ENCODE results near the gene GMDS. TPM values are rescaled to one million over a fixed set of nuclear protein-coding genes. Genes with fewer than 3 reads are reported as not detected.

The GMDS gene
- total RNA-seq, 1 donor from 2014 or later: 27.0 TPM

- no peak for DNase-seq (ENCODE audit: low read depth)
- Histone ChIP-seq H3K4me3 (ENCODE audit: low read depth, low read length) (no peak overlapping the region), H3K27me3 (ENCODE audit: control insufficient read depth, insufficient read depth, low read length) (no peaks in the 10 kb centered on the region)
These were observed 284.8 kb downstream of the GMDS start for GRCh38 chr6:1960486-1961142.

GRCh38 chr6:1958257-1958656 lies 287.1 kb downstream of the GMDS start:
- no peak for DNase-seq (ENCODE audit: low read depth)

More at GRCh38 chr6:1960486-1961142, 284.8 kb downstream of the GMDS start:
- TF ChIP-seq CTCF (IDR thresholded peaks at IDR 0.05; ENCODE audit: insufficient read depth, low read length, poor library complexity, severe bottlenecking): no peak
- no peaks in the 10 kb centered on the region for H3K36me3 ChIP-seq (ENCODE audit: control insufficient read depth, insufficient read depth, low read length)

GRCh38 chr6:1957746-1958145 lies 287.7 kb downstream of the GMDS start:
- DNase-seq (ENCODE audit: low read depth): no peak
- H3K4me3 ChIP-seq (ENCODE audit: low read depth, low read length): no peak overlapping the region
- no peaks in the 10 kb centered on the region for H3K36me3 ChIP-seq (ENCODE audit: control insufficient read depth, insufficient read depth, low read length)
- no peak for TF ChIP-seq CTCF (IDR thresholded peaks at IDR 0.05; ENCODE audit: insufficient read depth, low read length, poor library complexity, severe bottlenecking)
- H3K27me3 ChIP-seq (ENCODE audit: control insufficient read depth, insufficient read depth, low read length): no peaks in the 10 kb centered on the region

More at GRCh38 chr6:1958257-1958656, 287.1 kb downstream of the GMDS start:
- TF ChIP-seq CTCF (IDR thresholded peaks at IDR 0.05; ENCODE audit: insufficient read depth, low read length, poor library complexity, severe bottlenecking): no peak
- H3K27me3 ChIP-seq (ENCODE audit: control insufficient read depth, insufficient read depth, low read length): no peaks in the 10 kb centered on the region
- H3K36me3 ChIP-seq (ENCODE audit: control insufficient read depth, insufficient read depth, low read length): no peaks in the 10 kb centered on the region
- no peak overlapping the region for H3K4me3 ChIP-seq (ENCODE audit: low read depth, low read length)

- DNase-seq (ENCODE audit: low read depth): peak; percentile 97
- H3K4me3 ChIP-seq (ENCODE audit: low read depth, low read length): no peak overlapping the region
These were observed 292.6 kb downstream of the GMDS start for GRCh38 chr6:1952740-1953360.

GRCh38 chr6:1950631-1951030 lies 294.8 kb downstream of the GMDS start:
- no peak for DNase-seq (ENCODE audit: low read depth)
- Histone ChIP-seq H3K36me3 (ENCODE audit: control insufficient read depth, insufficient read depth, low read length) (no peaks in the 10 kb centered on the region), H3K27me3 (ENCODE audit: control insufficient read depth, insufficient read depth, low read length) (no peaks in the 10 kb centered on the region), H3K4me3 (ENCODE audit: low read depth, low read length) (no peak overlapping the region)
- TF ChIP-seq CTCF (IDR thresholded peaks at IDR 0.05; ENCODE audit: insufficient read depth, low read length, poor library complexity, severe bottlenecking): no peak

More at GRCh38 chr6:1952740-1953360, 292.6 kb downstream of the GMDS start:
- no peaks in the 10 kb centered on the region for H3K36me3 ChIP-seq (ENCODE audit: control insufficient read depth, insufficient read depth, low read length)
- TF ChIP-seq CTCF (IDR thresholded peaks at IDR 0.05; ENCODE audit: insufficient read depth, low read length, poor library complexity, severe bottlenecking): no peak
- H3K27me3 ChIP-seq (ENCODE audit: control insufficient read depth, insufficient read depth, low read length): no peaks in the 10 kb centered on the region

Measured in kidney epithelial cell (primary cell).